RWPE2 (cell line): ENCODE data around the gene PSMD1.

Experiments
- ATAC-seq: fragments of 200-7000 bp; cut with Tn5 transposase; 3 replicates; pipeline ENCODE4 v1.9.1; 2021; ENCODE audit warnings: low read depth
- DNase-seq: peaks from one replicate; pipeline ENCODE4 v3.0.0-alpha.2; 2020; ENCODE audit warnings: low spot score
- H3K27ac ChIP-seq: fragments of 450-650 bp; 2 replicates; pipeline ENCODE4 v1.5.1; 2017; ENCODE audit warnings: mild to moderate bottlenecking; ENCODE audit not compliant: poor library complexity, severe bottlenecking
- H3K27me3 ChIP-seq: fragments of 250-450 bp; sonication (Bioruptor Pico); 2 replicates; pipeline ENCODE4 v1.5.1; 2021; ENCODE audit warnings: mild to moderate bottlenecking, moderate library complexity; ENCODE audit not compliant: insufficient read depth, poor library complexity, severe bottlenecking
- H3K36me3 ChIP-seq: fragments of 250-450 bp; sonication (Bioruptor Pico); 2 replicates; pipeline ENCODE4 v1.5.1; 2020; ENCODE audit warnings: low read depth, mild to moderate bottlenecking, moderate library complexity
- H3K4me1 ChIP-seq: fragments of 250-450 bp; sonication (Bioruptor Pico); 2 replicates; pipeline ENCODE4 v1.5.1; 2021; ENCODE audit warnings: mild to moderate bottlenecking, moderate library complexity; ENCODE audit not compliant: insufficient read depth, poor library complexity, severe bottlenecking
- H3K4me3 ChIP-seq: fragments of 250-450 bp; sonication (Bioruptor Pico); 2 replicates; pipeline ENCODE4 v1.5.1; 2021; ENCODE audit warnings: mild to moderate bottlenecking, moderate library complexity; ENCODE audit not compliant: severe bottlenecking
- H3K9me3 ChIP-seq: fragments of 250-450 bp; sonication (Bioruptor Pico); 2 replicates; pipeline ENCODE4 v1.5.1; 2021; ENCODE audit warnings: mild to moderate bottlenecking, moderate library complexity; ENCODE audit not compliant: severe bottlenecking
- TF ChIP-seq, protein P1 (sequence below): fragments of 450-650 bp; IDR thresholded peaks from one replicate; pipeline ENCODE4 v1.5.1; 2017; ENCODE audit warnings: mild to moderate bottlenecking, moderate library complexity; ENCODE audit not compliant: poor library complexity, severe bottlenecking

Gene PSMD1

GRCh38 chr2:231210782-231211181 lies 154.1 kb downstream of the PSMD1 start:
- no peaks in the 10 kb centered on the region for H3K4me1 ChIP-seq
- no peak for ATAC-seq
- no peak overlapping the region for H3K4me3 ChIP-seq
- no peak overlapping the region for H3K27ac ChIP-seq
- TF ChIP-seq, protein P1, sequence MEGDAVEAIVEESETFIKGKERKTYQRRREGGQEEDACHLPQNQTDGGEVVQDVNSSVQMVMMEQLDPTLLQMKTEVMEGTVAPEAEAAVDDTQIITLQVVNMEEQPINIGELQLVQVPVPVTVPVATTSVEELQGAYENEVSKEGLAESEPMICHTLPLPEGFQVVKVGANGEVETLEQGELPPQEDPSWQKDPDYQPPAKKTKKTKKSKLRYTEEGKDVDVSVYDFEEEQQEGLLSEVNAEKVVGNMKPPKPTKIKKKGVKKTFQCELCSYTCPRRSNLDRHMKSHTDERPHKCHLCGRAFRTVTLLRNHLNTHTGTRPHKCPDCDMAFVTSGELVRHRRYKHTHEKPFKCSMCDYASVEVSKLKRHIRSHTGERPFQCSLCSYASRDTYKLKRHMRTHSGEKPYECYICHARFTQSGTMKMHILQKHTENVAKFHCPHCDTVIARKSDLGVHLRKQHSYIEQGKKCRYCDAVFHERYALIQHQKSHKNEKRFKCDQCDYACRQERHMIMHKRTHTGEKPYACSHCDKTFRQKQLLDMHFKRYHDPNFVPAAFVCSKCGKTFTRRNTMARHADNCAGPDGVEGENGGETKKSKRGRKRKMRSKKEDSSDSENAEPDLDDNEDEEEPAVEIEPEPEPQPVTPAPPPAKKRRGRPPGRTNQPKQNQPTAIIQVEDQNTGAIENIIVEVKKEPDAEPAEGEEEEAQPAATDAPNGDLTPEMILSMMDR, result no peak
- peaks cover 15% of the 10 kb centered on the region for H3K36me3 ChIP-seq
- DNase-seq, result no peak
- no peaks in the 10 kb centered on the region for H3K9me3 ChIP-seq
- H3K27me3 ChIP-seq, result no peaks in the 10 kb centered on the region

DNA sequence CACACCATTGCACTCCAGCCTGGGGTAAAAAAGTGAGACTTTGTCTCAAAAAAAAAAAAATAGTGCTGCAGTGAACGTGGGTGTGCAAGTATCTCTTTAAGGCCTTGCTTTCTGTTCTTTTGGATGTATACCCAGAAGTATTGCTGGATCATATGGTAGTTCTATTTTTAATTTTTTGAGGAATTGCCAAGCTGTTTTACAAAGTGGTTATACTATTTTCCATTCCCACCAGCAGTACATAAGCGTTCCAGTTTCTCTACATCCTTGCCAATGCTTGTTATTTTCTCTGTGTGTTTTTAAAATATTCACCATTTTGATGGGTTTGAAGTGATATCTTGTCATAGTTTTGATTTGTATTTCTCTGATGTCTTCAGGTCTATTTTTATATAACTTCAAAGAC lies 154.8 kb downstream of the PSMD1 start:
- DNase-seq (no peak), ATAC-seq (no peak)
- H3K4me3 ChIP-seq, result no peak overlapping the region
- TF ChIP-seq, protein P1, result no peak
- no peaks in the 10 kb centered on the region for H3K4me1 ChIP-seq
- peaks cover 15% of the 10 kb centered on the region for H3K36me3 ChIP-seq
- no peaks in the 10 kb centered on the region for H3K9me3 ChIP-seq
- H3K27me3 ChIP-seq, result no peaks in the 10 kb centered on the region
- H3K27ac ChIP-seq, result no peak overlapping the region

DNA sequence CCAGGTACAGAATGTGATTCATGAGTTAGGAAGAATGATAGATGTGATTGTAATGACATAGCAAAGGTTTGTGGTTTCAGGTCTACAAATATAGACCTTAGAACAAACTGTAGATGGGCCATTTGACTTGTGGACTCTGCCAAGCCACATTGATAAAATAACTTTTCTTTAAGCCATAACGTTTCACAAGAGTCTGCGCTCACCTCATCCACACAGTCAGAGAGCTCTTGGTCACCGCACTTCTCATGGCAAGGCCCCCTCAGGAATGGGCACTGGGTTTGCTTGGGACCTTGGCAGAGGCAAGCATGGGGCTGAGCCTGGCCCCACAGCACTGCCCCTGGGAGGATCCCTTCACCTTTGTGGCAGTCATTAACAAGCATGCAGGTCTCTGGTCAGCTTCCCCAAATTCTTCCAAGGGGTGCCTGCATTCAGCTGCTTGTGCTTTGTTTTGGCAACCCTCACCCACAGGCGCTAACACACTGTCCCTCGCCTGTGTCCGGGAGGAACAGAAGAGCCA lies 155.7 kb downstream of the PSMD1 start:
- peaks cover 20% of the 10 kb centered on the region for H3K36me3 ChIP-seq
- H3K4me3 ChIP-seq, result no peak overlapping the region
- ATAC-seq (no peak), DNase-seq (no peak)
- no peak overlapping the region for H3K27ac ChIP-seq
- no peaks in the 10 kb centered on the region for H3K4me1 ChIP-seq
- H3K27me3 ChIP-seq, result no peaks in the 10 kb centered on the region
- no peaks in the 10 kb centered on the region for H3K9me3 ChIP-seq
- TF ChIP-seq, protein P1, result no peak

GRCh38 chr2:231213931-231214642 lies 157.4 kb downstream of the PSMD1 start:
- TF ChIP-seq, protein P1, result no peak
- Histone ChIP-seq H3K9me3 (no peaks in the 10 kb centered on the region), H3K27me3 (no peaks in the 10 kb centered on the region), H3K36me3 (peaks cover 15% of the 10 kb centered on the region), H3K4me1 (no peaks in the 10 kb centered on the region), H3K4me3 (no peak overlapping the region), H3K27ac (no peak overlapping the region)
- no peak for DNase-seq
- no peak for ATAC-seq

GRCh38 chr2:231218366-231218765 lies 161.7 kb downstream of the PSMD1 start:
- Histone ChIP-seq H3K4me1 (no peaks in the 10 kb centered on the region), H3K27ac (no peak overlapping the region), H3K27me3 (no peaks in the 10 kb centered on the region), H3K9me3 (no peaks in the 10 kb centered on the region), H3K36me3 (peaks cover 30% of the 10 kb centered on the region; the same call in 1 of the 2 replicates), H3K4me3 (no peak overlapping the region)
- ATAC-seq, result no peak
- DNase-seq, result no peak
- TF ChIP-seq, protein P1, result no peak
